Ascending aorta (tissue), 2 donors: ENCODE data around the gene LTBP4. TPM values are rescaled to one million over a fixed set of nuclear protein-coding genes. Genes with fewer than 3 reads are reported as not detected.
"Not testable (repeated sequence)": the region's sequence is repeated elsewhere in the genome, so short reads cannot be mapped to it uniquely, and the experiment has no call there.

Source experiments
- DNase-seq, 2 donors: peaks; one replicate each; pipeline ENCODE4 v3.0.0-alpha.2; 2019; ENCODE audit warnings: low spot score in 2 of 2
- H3K27ac ChIP-seq, 2 donors: fragments of 200-600 bp; sonication (generic); one replicate each; pipeline ENCODE4 v1.5.1; 2016 to 2017; ENCODE audit warnings: mild to moderate bottlenecking in 1 of 2
- H3K27me3 ChIP-seq: fragments of 200-600 bp; sonication (generic); one replicate; pipeline ENCODE4 v1.5.1; 2017
- H3K36me3 ChIP-seq, 2 donors: fragments of 200-600 bp; sonication (generic); one replicate each; pipeline ENCODE4 v1.5.1; 2016
- H3K4me1 ChIP-seq, 2 donors: fragments of 200-600 bp; sonication (generic); one replicate each; pipeline ENCODE4 v1.5.1; 2016 to 2017; ENCODE audit warnings: mild to moderate bottlenecking in 1 of 2
- H3K4me3 ChIP-seq, 2 donors: fragments of 200-600 bp; sonication (generic); one replicate each; pipeline ENCODE4 v1.5.1; 2016 to 2017; ENCODE audit warnings: mild to moderate bottlenecking in 1 of 2
- H3K9me3 ChIP-seq, 2 donors: fragments of 200-600 bp; sonication (generic); one replicate each; pipeline ENCODE4 v1.5.1; 2016
- CTCF ChIP-seq, 3 experiments: fragments of 200-600 bp in 2 of 3; fragments of 450-650 bp in 1 of 3; sonication (generic) in 2 of 3; IDR thresholded peaks; one replicate each; pipeline ENCODE4 v1.5.1; 2016 to 2019; ENCODE audit warnings: antibody characterized with exemption in 3 of 3, mild to moderate bottlenecking in 1 of 3, moderate library complexity in 1 of 3
- intact Hi-C: fragments of 100-400 bp; cut with DNase I; formaldehyde crosslinking; loops from one replicate; pipeline ENCODE4 v1.15.1; 2023
- total RNA-seq: library from RNA; depleted of rRNA; stranded (reverse); fragments of >200 nt; gene quantifications from one replicate; pipeline ENCODE4 v1.1.0, GENCODE V29; 2016

The LTBP4 gene
- total RNA-seq, 1 donor from 2014 or later: 691 TPM

- intact Hi-C loops: loop anchor here (10.0 kb wide), 1 partner anchor 285 kb away; no protein-coding TSS in a partner anchor
- no peak for DNase-seq
- Histone ChIP-seq H3K4me1 (no peaks in the 10 kb centered on the region), H3K27me3 (no peaks in the 10 kb centered on the region), H3K4me3 (no peak overlapping the region), H3K27ac (no peak overlapping the region), H3K9me3 (no peaks in the 10 kb centered on the region), H3K36me3 (peaks cover 20 to 32% of the 10 kb centered on the region in 2 donors)
- TF ChIP-seq CTCF (IDR thresholded peaks at IDR 0.05): no peak
Measured at GRCh38 chr19:40589591-40590429, 11.4 kb upstream of the LTBP4 start.

- Histone ChIP-seq H3K4me1 (no peaks in the 10 kb centered on the region), H3K9me3 (no peaks in the 10 kb centered on the region), H3K4me3 (no peak overlapping the region), H3K36me3 (peaks cover 20 to 23% of the 10 kb centered on the region in 2 donors), H3K27ac (no peak overlapping the region), H3K27me3 (no peaks in the 10 kb centered on the region)
- no peak for DNase-seq
- intact Hi-C loops: loop anchor here (10.0 kb wide), 1 partner anchor 286 kb away; no protein-coding TSS in a partner anchor
- TF ChIP-seq CTCF (IDR thresholded peaks at IDR 0.05): no peak
Measured at GRCh38 chr19:40590464-40591265, 10.5 kb upstream of the LTBP4 start.

- H3K27me3 ChIP-seq, DNase-seq, H3K9me3 ChIP-seq, H3K4me1 ChIP-seq, H3K27ac ChIP-seq, H3K4me3 ChIP-seq: not testable (repeated sequence)
- intact Hi-C loops: loop anchor here (10.0 kb wide), 1 partner anchor 287 kb away; no protein-coding TSS in a partner anchor
- H3K36me3 ChIP-seq: peaks cover 14 to 20% of the 10 kb centered on the region in 2 donors
Measured at GRCh38 chr19:40591724-40592123, 9.4 kb upstream of the LTBP4 start.

GRCh38 chr19:40592170-40592569, 9.0 kb upstream of the LTBP4 start:
- Histone ChIP-seq H3K27me3 (no peaks in the 10 kb centered on the region), H3K4me3 (no peak overlapping the region), H3K4me1 (peaks cover 2 to 5% of the 10 kb centered on the region in 2 donors), H3K27ac (no peak overlapping the region), H3K36me3 (peaks cover 10 to 16% of the 10 kb centered on the region in 2 donors), H3K9me3 (no peaks in the 10 kb centered on the region)
- intact Hi-C loops: loop anchor here (10.0 kb wide), 1 partner anchor 287 kb away; no protein-coding TSS in a partner anchor
- no peak for TF ChIP-seq CTCF (IDR thresholded peaks at IDR 0.05)
- no peak for DNase-seq

GRCh38 chr19:40594255-40594654, 6.9 kb upstream of the LTBP4 start:
- peaks cover 15 to 22% of the 10 kb centered on the region in 2 donors for H3K4me1 ChIP-seq
- intact Hi-C loops: loop anchor here (10.0 kb wide), 1 partner anchor 289 kb away; no protein-coding TSS in a partner anchor

More at GRCh38 chr19:40594255-40594654, 6.9 kb upstream of the LTBP4 start:
- Histone ChIP-seq H3K4me3 (no peak overlapping the region), H3K27ac (no peak overlapping the region), H3K9me3 (no peaks in the 10 kb centered on the region), H3K27me3 (no peaks in the 10 kb centered on the region), H3K36me3 (no peaks in the 10 kb centered on the region)
- no peak for TF ChIP-seq CTCF (IDR thresholded peaks at IDR 0.05)
- DNase-seq: no peak
